GM12878 (cell line): Measurements from ENCODE around the gene RSF1. TPM values are rescaled to one million over a fixed set of nuclear protein-coding genes. Genes with fewer than 3 reads are reported as not detected.

ENCODE experiments used
- CTCF ChIP-seq, 3 experiments: IDR thresholded peaks in 2 of 3; conservative IDR thresholded peaks in 1 of 3; 2 replicates each; pipeline ENCODE4 v1.5.1; 2011; ENCODE audit warnings: low read depth in 3 of 3, low read length in 3 of 3, mild to moderate bottlenecking in 3 of 3, control low read depth in 2 of 3, moderate library complexity in 2 of 3, inconsistent platforms in 1 of 3, mixed read lengths in 1 of 3; ENCODE audit not compliant: control insufficient read depth in 2 of 3, insufficient read depth in 1 of 3; ENCODE audit errors: extremely low read depth in 1 of 3
- ELK1 ChIP-seq: IDR thresholded peaks from 2 replicates; pipeline ENCODE4 v1.6.1; 2012; ENCODE audit warnings: low read depth, low read length, improper control_type of control experiment
- GABPA ChIP-seq: IDR thresholded peaks from 2 replicates; pipeline ENCODE4 v1.6.1; 2014; ENCODE audit warnings: antibody characterized with exemption, low read depth, mild to moderate bottlenecking, inconsistent platforms
- ZBTB40 ChIP-seq: fragments of 450-650 bp; IDR thresholded peaks from 2 replicates; pipeline ENCODE4 v1.6.1; 2016; ENCODE audit warnings: mild to moderate bottlenecking, moderate library complexity, borderline replicate concordance
- polyA plus RNA-seq, 11 experiments: library from polyadenylated mRNA; depleted of rRNA in 4 of 11; unstranded in 6 of 11; stranded (reverse) in 5 of 11; fragments of >200 nt; fragmentation: Nextera tagmentation in 4 of 11; fragmentation: Illumina TruSeq in 1 of 11; extraction: Ambion mirVana in 4 of 11; extraction: Trizol in 1 of 11; gene quantifications; 1 replicate in 1 of 11; 2 replicates in 10 of 11; pipeline versions ENCODE4 v1.2.1 to v1.2.3, GENCODE V29; 2011 to 2016; ENCODE audit warnings: inconsistent platforms in 2 of 11, missing spikeins in 2 of 11, low read depth in 1 of 11
- total RNA-seq, 4 experiments: library from RNA; depleted of rRNA in 3 of 4; stranded (reverse); fragments of >200 nt in 3 of 4; fragmentation: Illumina TruSeq in 1 of 4; extraction: Trizol in 1 of 4; gene quantifications; 2 replicates each; pipeline versions ENCODE4 v1.2.1 to v1.2.3, GENCODE V29; 2013 to 2021

Gene RSF1
- total and polyA plus RNA-seq, 10 of the 15 experiments (the other 5 are each of a cell fraction or from before 2014, with no cell fraction given): 9.0 to 45.3 (median 30.0) TPM

- TF ChIP-seq CTCF (IDR thresholded peaks at IDR 0.05 in 2 of 3, conservative IDR thresholded peaks at IDR 0.05 in 1 of 3; ENCODE audit: control insufficient read depth in 2 of 3, extremely low read depth in 1 of 3, insufficient read depth in 1 of 3, low read depth in 3 of 3, low read length in 3 of 3) (no peak; a peak in 1 of 6 replicates), GABPA (no peak), ELK1 (no peak), ZBTB40 (no peak)
Observed at GRCh38 chr11:77705876-77706579, 114.5 kb downstream of the RSF1 start (continued).
